ENCODE results near the gene MED22.
A peak's percentile ranks its signal among the peaks of the same experiment; 100 is the strongest.

The MED22 gene

DNA sequence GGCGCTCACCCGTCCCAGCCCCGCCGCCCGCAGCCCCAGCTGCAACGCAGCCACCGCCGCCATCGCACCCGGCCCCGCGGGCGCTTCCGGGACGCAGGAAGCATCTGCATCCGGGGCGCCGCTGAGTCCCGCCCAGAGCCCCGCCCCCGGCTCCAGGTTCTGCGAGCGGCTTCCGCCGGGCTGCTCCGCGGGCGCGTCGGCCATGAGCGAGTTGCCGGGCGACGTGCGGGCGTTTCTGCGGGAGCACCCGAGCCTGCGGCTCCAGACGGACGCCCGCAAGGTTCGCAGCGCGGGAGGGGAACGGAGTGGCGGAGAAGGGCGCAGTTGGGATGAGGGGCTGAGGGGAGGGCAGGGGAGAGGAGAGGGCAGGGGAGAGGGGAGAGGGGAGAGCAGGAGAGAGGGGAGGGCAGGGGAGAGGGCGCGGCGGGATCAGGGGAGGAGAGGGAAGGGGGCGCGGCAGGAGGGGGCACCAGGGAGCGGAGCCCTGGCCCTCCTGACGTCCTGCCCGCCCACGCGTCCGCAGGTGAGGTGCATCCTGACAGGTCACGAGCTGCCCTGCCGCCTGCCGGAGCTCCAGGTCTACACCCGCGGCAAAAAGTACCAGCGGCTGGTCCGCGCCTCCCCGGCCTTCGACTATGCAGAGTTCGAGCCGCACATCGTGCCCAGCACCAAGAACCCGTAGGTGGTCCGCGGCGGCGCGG lies 8.6 kb upstream of the MED22 start, which contains the start of the genes SURF1 and SURF2:
Gene SURF1 (minus strand): TSS at position 97 of the 701 bp plus-strand sequence. CDS start 34 bp downstream, at position 63.
Gene SURF2 (plus strand): TSS at position 160 of the 701 bp plus-strand sequence. CDS start 43 bp downstream, at position 203.
- peak; percentile 61 to 91 (median 75) for DNase-seq (ENCODE audit: low read depth in 3 of 3, low spot score in 1 of 3)

DNA sequence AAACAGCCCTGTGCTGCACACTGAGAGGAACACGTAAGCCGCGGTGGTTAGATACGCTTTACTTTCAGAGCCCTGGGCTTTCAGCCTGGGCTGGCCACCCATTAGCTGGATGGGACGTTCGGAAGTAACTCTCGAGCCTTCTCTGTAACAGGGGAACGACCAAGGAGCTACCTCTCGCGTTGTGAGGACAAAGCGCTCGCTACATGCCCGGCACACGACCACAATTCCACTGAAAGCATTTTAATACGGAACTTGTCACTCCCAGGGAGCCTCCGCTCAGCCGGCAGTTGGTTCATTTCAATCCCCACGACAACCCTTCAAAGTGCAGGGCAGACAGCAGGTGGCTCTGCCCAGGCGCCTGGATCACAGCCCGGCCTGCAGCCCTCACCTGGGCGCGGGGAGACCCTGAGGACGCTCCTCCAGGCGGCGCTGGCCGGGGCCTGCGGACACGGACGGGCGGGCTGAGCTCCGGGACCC lies 8.0 kb upstream of the MED22 start:
- DNase-seq (ENCODE audit: low read depth in 3 of 3, low spot score in 1 of 3): no peak

DNA sequence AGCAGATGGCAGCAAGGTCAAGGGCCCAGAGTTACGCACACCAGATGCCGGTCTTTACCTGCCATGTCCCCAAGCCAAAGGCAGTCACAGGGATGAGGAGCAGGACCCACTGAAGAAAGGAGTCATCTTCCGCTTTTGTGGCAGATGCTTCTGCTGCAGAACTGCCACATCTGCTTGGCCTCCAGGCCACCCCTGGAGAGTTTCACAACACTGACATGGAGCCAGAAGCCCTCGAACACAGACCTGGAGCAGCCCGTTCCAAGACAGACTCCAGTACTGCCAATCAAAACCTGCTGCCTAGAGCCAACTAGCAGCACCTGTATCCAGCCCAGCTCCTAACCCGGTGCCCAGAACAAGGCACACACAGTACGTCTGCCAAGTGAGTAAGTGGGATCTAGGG lies 6.8 kb upstream of the MED22 start:
- DNase-seq (ENCODE audit: low read depth in 3 of 3, low spot score in 1 of 3): no peak

DNA sequence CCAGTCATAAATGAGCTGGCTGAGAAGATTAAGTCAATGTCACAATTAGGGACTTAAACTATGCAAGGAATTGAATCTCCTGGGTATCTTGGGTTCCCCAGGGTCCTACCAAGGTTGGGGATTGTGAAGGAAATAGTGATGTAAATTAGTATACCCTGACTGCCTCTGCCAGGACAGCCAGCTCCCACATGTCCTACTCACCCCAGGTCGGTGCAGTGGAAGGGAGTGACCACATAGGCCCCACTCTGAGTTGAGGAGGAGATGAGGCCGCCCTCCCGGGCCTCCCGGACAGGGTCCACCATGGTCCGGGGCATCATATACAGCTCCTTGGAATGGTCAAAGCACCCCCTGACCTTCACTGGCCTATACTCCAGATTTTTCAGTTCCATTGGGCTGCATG lies 5.6 kb upstream of the MED22 start:
- no peak for DNase-seq (ENCODE audit: low read depth in 3 of 3, low spot score in 1 of 3)

DNA sequence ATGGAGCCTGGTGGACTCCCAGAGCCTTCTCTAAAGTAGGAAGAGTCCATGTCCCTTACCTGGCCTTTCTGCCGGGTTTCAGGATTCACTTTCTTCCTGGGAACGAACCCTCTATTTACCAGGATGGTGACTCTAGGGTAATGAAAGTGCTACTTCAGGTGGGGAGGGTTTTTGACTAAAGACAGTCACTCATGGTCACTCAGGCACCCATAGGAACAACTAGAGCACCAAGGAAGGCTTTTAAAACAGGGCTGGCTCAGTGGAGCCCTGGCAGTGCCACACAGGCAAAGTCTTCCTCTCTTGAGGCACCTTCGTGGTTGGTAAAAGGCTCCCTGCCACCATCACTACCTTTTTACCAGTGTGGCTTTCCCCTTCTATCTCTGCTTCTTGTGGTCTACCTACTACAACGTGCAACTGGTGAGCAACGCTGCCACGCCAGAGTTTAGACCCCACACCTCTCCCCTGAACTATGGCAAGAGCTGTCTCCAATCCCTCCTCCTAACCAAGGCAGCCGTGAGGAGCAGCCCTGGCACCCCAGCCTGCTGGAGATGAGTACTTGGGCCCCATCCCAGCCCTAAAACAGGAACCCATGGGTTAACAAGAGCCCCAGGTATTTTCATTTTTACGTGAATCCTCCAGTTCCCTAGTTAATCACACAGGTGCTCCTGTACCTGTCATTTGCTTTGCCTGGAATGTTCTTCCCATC lies 4.9 kb upstream of the MED22 start:
- DNase-seq (ENCODE audit: low read depth in 3 of 3, low spot score in 1 of 3): no peak

DNA sequence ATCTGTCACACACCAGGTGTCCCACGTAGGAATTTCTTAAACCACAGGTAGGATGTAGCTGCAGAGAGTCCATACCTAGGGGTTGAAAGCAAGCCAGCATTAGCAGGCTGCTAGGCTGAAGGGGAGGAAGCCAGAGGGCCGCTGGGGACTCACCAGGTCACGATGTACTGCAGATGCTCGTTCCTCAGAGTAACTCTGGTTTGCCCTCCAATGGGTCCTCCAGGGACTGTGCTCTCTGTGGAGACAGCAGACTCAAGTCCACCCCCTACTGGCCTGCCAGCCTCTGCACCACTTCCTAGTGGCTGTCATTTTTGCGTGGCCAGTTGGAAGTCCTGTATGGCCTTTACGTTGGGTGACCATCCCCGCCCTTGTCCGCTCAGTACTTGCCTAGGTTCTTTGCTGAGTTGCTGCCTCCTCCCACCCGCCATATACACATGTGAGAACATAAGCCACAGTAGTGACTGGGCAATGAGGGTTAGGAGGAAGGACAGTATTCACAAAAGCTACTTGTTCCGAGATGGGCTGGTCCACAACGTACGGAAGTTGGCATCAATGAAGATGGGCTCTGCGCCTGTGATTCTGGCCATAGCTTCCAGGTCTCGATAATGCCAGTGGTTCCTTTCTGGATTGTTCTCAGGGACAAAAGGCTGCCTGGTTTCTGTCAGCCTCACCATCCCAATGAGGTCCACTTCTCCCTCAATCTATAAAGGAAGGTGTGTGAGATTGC lies 4.1 kb upstream of the MED22 start:
- DNase-seq (ENCODE audit: low read depth in 3 of 3, low spot score in 1 of 3): no peak

DNA sequence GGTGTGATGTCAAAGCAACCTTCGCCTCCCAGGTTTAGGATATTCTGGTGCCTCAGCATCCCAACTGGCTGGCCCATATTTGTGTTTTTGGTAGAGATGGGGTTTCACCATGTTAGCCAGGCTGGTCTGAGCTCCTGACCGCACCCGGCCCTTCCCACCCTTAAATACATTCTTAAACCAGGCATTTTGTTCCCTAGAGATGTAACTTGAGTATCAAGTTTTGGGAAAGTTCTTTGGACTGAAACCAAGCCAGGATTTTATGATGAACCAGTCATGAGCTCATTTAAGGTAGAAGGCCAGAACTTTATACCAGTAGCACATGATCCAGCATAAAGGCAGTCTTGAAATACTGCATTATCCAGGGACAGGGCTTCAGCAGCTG lies 3.6 kb upstream of the MED22 start:
- no peak for DNase-seq (ENCODE audit: low read depth in 3 of 3, low spot score in 1 of 3)

DNA sequence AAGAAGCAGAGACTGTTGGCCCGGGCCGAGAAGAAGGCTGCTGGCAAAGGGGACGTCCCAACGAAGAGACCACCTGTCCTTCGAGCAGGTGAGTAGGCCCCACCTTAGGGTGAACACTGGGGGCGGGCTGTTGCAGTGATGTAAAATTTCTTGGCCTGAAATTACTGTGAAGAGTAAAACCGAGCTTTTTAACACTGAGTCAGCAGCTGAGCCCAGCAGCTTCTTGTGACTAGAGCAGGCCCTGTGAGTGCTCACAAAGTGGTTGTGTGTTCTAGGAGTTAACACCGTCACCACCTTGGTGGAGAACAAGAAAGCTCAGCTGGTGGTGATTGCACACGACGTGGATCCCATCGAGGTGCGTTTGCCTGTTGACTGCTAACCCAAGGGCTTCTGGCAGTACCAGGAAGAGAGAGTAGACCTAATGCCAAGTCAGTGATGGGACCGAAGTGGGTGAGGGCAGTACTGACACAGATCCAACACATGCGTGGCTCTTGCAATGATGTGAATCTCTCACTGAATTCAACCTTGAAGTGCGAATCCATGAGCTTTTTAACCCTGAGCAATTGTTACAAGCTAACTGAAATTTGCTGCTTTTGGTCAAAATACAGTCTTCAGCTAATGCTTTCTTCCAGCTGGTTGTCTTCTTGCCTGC lies 2.2 kb upstream of the MED22 start:
- DNase-seq (ENCODE audit: low read depth in 3 of 3, low spot score in 1 of 3): no peak

DNA sequence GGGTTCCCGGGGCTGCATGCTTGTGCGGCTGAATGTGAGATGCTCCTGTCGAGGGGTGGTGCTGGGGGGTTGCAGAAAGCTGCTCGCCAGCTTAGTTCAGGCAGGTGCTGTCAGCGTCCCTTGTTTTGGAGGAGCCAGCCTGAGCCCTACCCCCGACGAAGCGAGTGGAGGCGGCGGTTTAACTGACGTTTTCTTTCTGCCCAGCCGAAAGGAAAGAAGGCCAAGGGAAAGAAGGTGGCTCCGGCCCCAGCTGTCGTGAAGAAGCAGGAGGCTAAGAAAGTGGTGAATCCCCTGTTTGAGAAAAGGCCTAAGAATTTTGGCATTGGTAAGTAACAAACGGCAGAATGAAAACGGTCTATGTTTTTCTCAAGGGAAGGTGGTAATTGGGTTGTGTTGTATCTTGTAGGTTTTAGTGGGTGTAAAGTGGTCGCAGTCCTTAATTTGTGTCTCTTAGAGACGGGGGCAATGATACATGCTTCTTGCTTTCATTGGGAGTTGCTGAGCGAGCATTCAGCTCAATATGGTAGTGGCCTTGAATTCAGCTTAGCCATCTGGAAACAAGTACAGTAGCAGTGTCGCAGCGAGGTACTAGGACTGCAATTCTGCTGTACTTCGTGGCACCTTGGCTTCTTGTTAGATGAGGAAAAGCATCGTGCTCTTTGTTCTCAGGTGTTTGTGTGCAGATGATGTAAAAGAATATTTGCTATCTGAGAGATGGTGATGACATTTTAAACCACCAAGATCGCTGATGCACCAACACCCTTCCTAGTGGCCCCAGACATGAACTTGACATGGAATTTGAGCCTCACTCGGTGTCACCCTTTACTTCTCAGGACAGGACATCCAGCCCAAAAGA lies 1.0 kb upstream of the MED22 start:
- DNase-seq (ENCODE audit: low read depth in 3 of 3, low spot score in 1 of 3): no peak

DNA sequence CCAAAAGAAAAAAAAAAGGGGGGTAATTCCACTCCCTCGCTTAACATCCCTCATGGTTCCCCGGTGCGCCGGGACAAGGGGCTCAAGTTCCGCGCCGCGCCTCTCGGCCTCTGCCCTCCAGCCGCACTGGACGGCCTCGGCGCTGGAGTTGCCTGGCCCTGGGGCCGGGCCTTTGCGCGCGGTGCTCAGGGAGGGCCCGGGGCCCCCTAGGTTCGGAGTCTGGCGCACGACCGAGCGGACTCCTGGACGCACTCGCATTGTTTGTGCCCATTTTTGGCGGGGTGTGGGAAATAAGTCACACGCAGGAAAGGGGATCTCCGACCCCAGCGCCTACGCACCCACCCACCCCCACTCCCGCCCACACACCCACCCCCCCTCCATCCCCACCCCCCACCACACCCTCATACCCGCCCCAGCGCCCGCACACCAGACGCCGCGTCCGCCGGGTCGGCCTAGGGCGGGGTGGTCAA lies 381 bp downstream of the MED22 start:
- no peak for DNase-seq (ENCODE audit: low read depth in 3 of 3, low spot score in 1 of 3)

DNA sequence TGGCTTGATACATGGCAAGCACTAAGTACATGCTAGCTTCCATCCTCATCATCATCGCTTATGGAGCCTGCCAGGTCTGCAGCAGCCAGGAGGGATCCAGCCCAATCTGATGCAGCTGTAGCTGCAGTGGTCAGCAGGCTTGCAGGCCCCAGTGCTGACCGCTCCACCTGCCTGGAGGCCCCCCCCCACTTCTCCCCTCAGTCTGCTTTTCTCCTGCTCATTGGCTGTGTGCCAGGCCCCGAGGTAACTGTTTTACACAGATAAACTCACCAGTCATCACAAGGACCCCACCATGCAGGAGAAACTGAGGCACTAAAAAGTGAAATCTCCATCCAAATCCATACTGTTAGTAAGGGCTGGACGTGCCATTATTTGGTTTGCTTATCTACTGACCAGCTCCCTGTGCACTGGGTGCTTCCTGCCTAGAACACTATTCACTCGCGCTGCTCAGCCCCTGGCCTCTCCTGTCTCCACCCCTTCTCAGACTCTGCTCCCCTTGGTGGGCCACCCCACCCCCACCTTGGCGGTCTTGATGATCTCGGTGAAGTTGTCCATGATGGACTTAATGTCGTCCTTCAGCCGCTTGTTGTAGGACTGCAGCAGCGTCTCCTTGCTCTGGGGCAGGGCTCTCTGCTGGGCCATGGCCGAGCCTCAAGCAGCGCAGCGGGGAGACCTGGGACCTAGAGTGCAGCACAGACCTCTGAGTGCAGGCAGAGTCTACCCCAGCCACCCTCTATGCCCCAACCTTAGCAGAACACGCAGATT lies 1.7 kb downstream of the MED22 start:
- DNase-seq (ENCODE audit: low read depth in 3 of 3, low spot score in 1 of 3): no peak

DNA sequence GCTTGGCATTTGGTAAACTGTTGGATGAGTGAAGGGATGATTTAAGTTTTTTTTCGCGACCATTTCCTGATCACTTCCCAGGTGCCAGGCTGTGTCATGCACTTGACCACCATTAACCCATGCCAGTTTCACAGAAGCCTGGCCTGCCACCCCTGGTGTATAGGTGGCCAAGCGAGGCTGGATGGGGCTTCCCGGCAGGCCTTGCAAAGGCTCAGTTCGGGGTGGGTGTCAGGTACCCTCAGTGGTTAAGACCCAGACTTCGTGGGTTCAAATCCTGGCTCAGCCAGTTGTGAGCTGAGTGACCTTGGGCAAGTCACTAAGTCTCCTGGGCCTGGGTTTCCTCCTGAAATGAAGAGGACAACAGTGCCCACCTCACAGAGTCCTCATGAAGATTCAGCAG lies 2.3 kb downstream of the MED22 start:
- no peak for DNase-seq (ENCODE audit: low read depth in 3 of 3, low spot score in 1 of 3)

DNA sequence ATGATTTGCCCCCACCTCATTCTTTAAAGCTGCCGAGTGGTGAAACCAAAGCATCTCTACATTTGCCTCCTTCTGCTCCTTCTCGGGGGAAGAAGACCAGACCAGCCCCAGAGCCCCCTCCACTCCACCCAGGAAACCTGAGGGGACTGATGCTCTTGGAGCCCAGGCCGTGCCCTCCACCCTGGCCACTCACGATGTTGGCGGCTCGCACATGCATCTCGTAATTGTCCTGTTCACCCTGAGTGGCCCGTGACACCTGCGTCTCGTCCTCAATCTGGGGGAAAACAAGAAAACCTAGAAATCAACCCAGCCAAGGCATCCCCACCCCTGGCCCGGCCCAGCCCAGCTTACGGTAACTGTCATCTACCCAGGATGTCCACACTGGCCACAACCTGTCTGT lies 3.0 kb downstream of the MED22 start:
- DNase-seq (ENCODE audit: low read depth in 3 of 3, low spot score in 1 of 3): no peak

DNA sequence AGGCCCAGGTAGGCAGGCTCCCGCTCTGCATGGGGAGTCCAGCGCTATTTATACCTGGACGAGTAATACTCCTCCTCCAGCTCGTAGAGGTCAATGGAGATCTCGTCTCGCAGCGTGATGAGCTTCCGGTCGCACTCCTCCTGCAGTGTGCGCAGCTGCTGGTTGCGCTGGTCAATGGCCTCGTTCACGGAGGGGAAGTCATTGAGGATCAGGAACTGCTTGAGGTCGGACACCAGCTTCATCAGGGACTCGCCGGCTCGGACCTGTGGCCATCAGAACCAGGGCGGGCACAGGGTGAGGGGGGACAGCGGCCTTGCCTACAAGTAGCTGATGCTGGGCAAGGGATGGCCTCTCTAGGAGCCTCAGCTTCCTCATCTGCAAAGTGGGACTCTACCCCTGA lies 3.9 kb downstream of the MED22 start:
- no peak for DNase-seq (ENCODE audit: low read depth in 3 of 3, low spot score in 1 of 3)

DNA sequence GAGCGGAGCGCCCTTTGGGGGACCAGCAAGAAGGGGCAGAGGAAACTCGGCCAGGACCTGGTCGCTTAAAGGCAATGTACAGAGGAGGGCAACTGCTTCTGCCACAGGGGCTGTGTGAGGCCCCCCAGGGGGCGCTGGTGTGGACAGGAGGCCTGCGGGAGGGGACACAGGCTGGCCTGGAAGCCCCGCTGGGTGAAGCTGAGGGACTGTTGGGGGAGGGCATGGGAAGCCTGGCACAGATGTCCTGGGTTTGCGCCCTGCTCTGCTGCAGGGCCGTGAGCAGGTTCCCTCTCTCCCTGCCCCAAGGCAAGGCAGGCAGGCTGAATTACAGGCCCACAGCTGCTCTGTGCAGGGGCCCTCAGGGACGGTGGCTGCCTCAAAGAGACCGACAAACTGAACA lies 5.4 kb downstream of the MED22 start:
- no peak for DNase-seq (ENCODE audit: low read depth in 3 of 3, low spot score in 1 of 3)

DNA sequence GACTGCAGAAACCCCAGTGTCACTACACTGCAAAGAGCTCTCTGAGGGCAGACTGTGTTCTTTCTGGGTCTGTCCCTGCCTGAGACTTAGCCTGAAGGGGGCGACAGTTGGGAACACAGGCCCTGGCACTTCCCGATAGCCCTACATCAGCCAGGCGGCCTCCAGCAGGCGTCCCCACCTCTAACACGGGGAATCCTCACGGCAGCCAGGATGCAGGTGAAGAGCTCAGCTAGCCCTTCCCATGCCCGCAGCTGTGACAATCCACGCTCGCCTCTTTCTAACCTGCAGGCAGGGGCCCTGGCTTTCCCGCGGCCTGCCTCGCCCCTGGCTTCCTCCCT lies 5.9 kb downstream of the MED22 start:
- no peak for DNase-seq (ENCODE audit: low read depth in 3 of 3, low spot score in 1 of 3)

DNA sequence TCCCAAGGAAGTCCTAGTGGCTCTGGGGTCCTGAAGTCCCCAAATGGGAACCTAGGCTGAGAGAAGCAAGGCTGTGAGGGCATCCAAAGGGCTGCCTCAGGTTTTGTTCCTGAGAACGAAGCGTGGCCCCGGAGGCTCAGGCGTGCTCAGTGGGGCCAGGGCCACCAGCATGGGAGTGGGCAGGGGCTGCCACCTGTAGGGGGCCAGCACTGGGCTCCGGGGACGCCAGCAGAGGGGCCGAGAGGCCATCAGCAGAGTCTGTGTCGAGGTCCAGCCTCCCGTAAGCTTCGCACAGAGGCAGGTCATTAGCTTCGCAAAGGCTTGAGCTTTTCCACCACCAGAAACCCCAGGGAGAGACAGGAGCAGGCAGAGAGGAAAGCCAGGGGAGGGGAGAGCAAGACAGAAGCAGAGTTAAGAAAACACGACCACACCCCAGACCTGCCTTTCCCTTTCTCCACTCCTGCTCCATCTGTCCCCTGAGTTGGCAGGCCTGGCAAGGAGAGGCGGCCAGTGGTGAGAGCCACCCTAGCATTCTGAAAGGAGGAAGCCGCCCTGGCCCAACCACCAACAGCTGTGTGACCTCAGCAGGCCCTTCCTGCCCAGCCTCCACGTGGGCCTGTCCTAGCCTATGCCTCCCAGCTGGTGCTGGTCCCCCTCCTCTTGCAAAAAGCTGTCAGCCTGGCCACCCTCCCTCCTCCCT lies 6.4 kb downstream of the MED22 start:
- no peak for DNase-seq (ENCODE audit: low read depth in 3 of 3, low spot score in 1 of 3)

DNA sequence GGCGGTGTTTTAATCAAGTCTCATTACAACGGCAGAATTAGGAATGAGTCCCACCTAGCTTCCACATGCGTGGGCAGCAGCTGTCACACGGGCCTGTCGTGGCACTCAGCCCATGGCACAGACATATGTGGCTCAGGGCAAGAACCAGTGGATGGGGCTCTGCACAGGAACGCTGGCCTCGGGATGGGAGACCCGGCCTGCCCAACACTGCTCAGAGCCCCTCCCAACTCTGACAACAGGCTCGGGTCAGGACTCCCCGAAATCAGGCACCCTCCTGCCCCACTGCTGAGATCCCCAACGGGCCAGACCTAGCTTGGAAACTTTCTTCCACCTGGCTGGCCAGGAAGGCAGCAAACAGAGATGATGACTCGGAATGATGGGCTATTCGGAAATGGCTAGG lies 7.0 kb downstream of the MED22 start:
- DNase-seq (ENCODE audit: low read depth in 3 of 3, low spot score in 1 of 3): no peak

DNA sequence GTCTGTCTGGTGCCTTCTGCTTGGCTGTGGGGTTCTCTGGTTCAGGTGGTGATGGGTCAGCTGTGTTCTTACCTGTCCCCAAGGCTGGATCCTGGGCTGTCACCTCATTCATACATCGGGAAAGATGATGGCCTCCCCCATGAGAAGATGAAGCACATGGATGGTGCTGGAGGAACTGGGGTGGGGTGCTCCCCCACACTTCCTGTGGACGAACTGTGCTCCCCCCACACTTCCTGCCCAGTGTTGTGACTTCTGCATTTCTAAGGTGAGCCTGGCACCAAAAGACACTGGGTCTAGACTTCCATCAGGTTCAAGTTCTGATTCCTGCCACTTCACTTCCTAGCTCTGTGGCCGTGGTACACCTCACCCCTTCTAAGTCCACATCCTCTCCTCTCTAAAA lies 7.7 kb downstream of the MED22 start:
- DNase-seq (ENCODE audit: low read depth in 3 of 3, low spot score in 1 of 3): no peak

Data from stimulated activated CD4-positive, alpha-beta T cell treated with anti-CD3 and anti-CD28 coated beads, TNF-alpha, amount 100 ng/mL, for 1 hour (primary cell).